Panc1 (cell line): Measurements from ENCODE around the gene FAM156A. TPM values are rescaled to one million over a fixed set of nuclear protein-coding genes. Genes with fewer than 3 reads are reported as not detected.
"Not testable (repeated sequence)": the region's sequence is repeated elsewhere in the genome, so short reads cannot be mapped to it uniquely, and the experiment has no call there.

Source experiments
- ATAC-seq: fragments of 200-7000 bp; cut with Tn5 transposase; 2 replicates; pipeline ENCODE4 v1.9.1; 2020; ENCODE audit warnings: mild to moderate bottlenecking, moderate library complexity
- BruUV-seq: library from RNA; stranded (reverse); fragments of 400-500 nt; replicated peaks from 2 replicates; lab custom pipeline; 2021; lab: Mats Ljungman, UMichigan
- CTCF ChIA-PET: fragments of 300-600 bp; sonication (Branson Sonifier 250); formaldehyde crosslinking; loops from one replicate; lab custom pipeline; 2022; ENCODE audit warnings: antibody characterized with exemption; lab: Charles Lee
- POLR2A ChIA-PET: fragments of 300-600 bp; sonication (Branson Sonifier 250); formaldehyde crosslinking; loops from one replicate; lab custom pipeline; 2022; ENCODE audit warnings: antibody characterized with exemption; lab: Charles Lee
- DNase-seq: peaks from one replicate; pipeline ENCODE4 v3.0.0-alpha.2; 2010; ENCODE audit warnings: low read depth, low spot score
- H3K27ac ChIP-seq: 2 replicates; pipeline ENCODE4 v1.5.1; 2011; ENCODE audit warnings: mild to moderate bottlenecking, low read length, inconsistent platforms
- H3K27me3 ChIP-seq: fragments of 200-500 bp; sonication (Bioruptor generic); 2 replicates; pipeline ENCODE4 v1.6.0; 2014; ENCODE audit warnings: low read length, inconsistent platforms; ENCODE audit not compliant: control insufficient read depth, insufficient read depth
- H3K36me3 ChIP-seq: fragments of 200-500 bp; sonication (Bioruptor generic); 2 replicates; pipeline ENCODE4 v1.5.1; 2014; ENCODE audit warnings: inconsistent platforms, mild to moderate bottlenecking, low read length, moderate library complexity; ENCODE audit not compliant: control insufficient read depth, insufficient read depth
- H3K4me1 ChIP-seq: 2 replicates; pipeline ENCODE4 v1.5.1; 2011; ENCODE audit warnings: inconsistent platforms, mild to moderate bottlenecking, low read length, moderate library complexity; ENCODE audit not compliant: control insufficient read depth, insufficient read depth
- H3K4me3 ChIP-seq, 2 experiments: 2 replicates each; pipeline ENCODE4 v1.5.1; 2011 to 2012; ENCODE audit warnings: low read depth in 2 of 2, low read length in 2 of 2, mild to moderate bottlenecking in 2 of 2, inconsistent platforms in 1 of 2, moderate library complexity in 1 of 2
- H3K9me3 ChIP-seq: fragments of 200-500 bp; sonication (Bioruptor generic); 2 replicates; pipeline ENCODE4 v1.5.1; 2014; ENCODE audit warnings: low read depth, mild to moderate bottlenecking, inconsistent platforms, low read length, moderate library complexity; ENCODE audit not compliant: control insufficient read depth, insufficient read depth
- CTCF ChIP-seq: fragments of 450-650 bp; IDR thresholded peaks from 2 replicates; pipeline ENCODE4 v1.5.1; 2017; ENCODE audit warnings: mild to moderate bottlenecking
- POLR2AphosphoS5 ChIP-seq: IDR thresholded peaks from 2 replicates; pipeline ENCODE4 v1.6.1; 2012; ENCODE audit warnings: mild to moderate bottlenecking, low read depth, low read length, moderate library complexity
- REST ChIP-seq, 2 experiments: IDR thresholded peaks; 2 replicates each; pipeline ENCODE4 v1.6.1; 2011 to 2012; ENCODE audit warnings: low read depth in 2 of 2, control low read depth in 1 of 2, low read length in 1 of 2, mild to moderate bottlenecking in 1 of 2, moderate library complexity in 1 of 2; ENCODE audit not compliant: insufficient read depth in 1 of 2
- SIN3A ChIP-seq: IDR thresholded peaks from 2 replicates; pipeline ENCODE4 v1.6.1; 2012; ENCODE audit warnings: low read depth, mild to moderate bottlenecking, low read length, moderate library complexity, borderline replicate concordance; ENCODE audit not compliant: insufficient read depth
- TCF7L2 ChIP-seq: IDR thresholded peaks from 2 replicates; pipeline ENCODE4 v1.6.1; 2011; ENCODE audit warnings: mild to moderate bottlenecking, low read depth, low read length, inconsistent platforms
- in situ Hi-C: cut with HindIII; loops from 2 replicates; pipeline ENCODE4 v1.10.0; 2016; ENCODE audit warnings: low sequenced_read_pairs, low pct_unique_long_range_greater_than_20kb
- intact Hi-C: fragments of 100-400 bp; cut with micrococcal nuclease; formaldehyde crosslinking; loops from one replicate; pipeline ENCODE4 v1.10.0; 2022; ENCODE audit not compliant: unreplicated experiment
- total RNA-seq: library from RNA; stranded (reverse); gene quantifications from one replicate; pipeline ENCODE4 v1.2.1, GENCODE V29; 2021; ENCODE audit not compliant: unreplicated experiment

Gene FAM156A
- total RNA-seq, 1 experiment from 2014 or later, result 25.4 TPM

GRCh38 chrX:52940704-52941103, 17.6 kb downstream of the FAM156A start:
- H3K9me3 ChIP-seq, H3K27ac ChIP-seq, H3K36me3 ChIP-seq, POLR2A ChIA-PET, in situ Hi-C loops, CTCF ChIA-PET, ATAC-seq, intact Hi-C loops, BruUV-seq, H3K4me3 ChIP-seq, H3K4me1 ChIP-seq, DNase-seq, H3K27me3 ChIP-seq: not testable (repeated sequence)

- DNase-seq, ATAC-seq, POLR2A ChIA-PET, H3K36me3 ChIP-seq, H3K27me3 ChIP-seq, intact Hi-C loops, H3K9me3 ChIP-seq, H3K4me1 ChIP-seq, in situ Hi-C loops: not testable (repeated sequence)
- H3K4me3 ChIP-seq, result peak overlapping the region; percentile 65 to 89
- CTCF ChIA-PET, result interaction anchor here (0.8 kb wide), 1 partner anchor 548 kb away, joined by 3 read pairs; no protein-coding TSS in a partner anchor
- peak overlapping the region; percentile 94 for H3K27ac ChIP-seq
- TSS peak; percentile 95 for BruUV-seq
Measured at GRCh38 chrX:52935470-52935784, 22.9 kb downstream of the FAM156A start.

- intact Hi-C loops, result no loop called here
- ATAC-seq (peak; percentile 97), DNase-seq (peak; percentile 78)
- no peak for TF ChIP-seq SIN3A
- TF ChIP-seq POLR2AphosphoS5, result peak; percentile 83
- TF ChIP-seq TCF7L2, result peak; percentile 56; the same call in 1 of the 2 replicates
- TF ChIP-seq REST (IDR thresholded peaks at IDR 0.05; ENCODE audit: insufficient read depth in 1 of 2, low read depth in 2 of 2, low read length in 1 of 2), result 0 out of 4 replicates have a peak, but pooled peaks of 1 of the 2 experiments have one; percentile 15
- TF ChIP-seq CTCF, result peak; percentile 86
- Histone ChIP-seq H3K27ac (peak overlapping the region; percentile 94), H3K4me1 (peaks cover 5% of the 10 kb centered on the region; the same call in 1 of the 2 replicates), H3K9me3 (no peaks in the 10 kb centered on the region), H3K4me3 (peak overlapping the region; percentile 65 to 89), H3K27me3 (no peaks in the 10 kb centered on the region), H3K36me3 (no peaks in the 10 kb centered on the region)
- ChIA-PET POLR2A (no interaction called here), CTCF (interaction anchor here (0.8 kb wide), 1 partner anchor 547 kb away, joined by 3 read pairs; no protein-coding TSS in a partner anchor)
- in situ Hi-C loops, result no loop called here
- no TSS peak for BruUV-seq
Measured at GRCh38 chrX:52934704-52935469, 23.4 kb downstream of the FAM156A start.
